ENCODE measurements around the gene MEGF6.

The MEGF6 gene

GRCh38 chr1:3453891-3454810, 157.2 kb downstream of the MEGF6 start, which contains the start of gene ARHGEF16:
Gene ARHGEF16, plus strand, starts transcription at chr1:3454665. Its CDS starts 8,420 bp downstream, at chr1:3463085.
- peak; percentile 43 for DNase-seq

GRCh38 chr1:3453203-3453761, 158.0 kb downstream of the MEGF6 start:
- peak; percentile 80 for DNase-seq

GRCh38 chr1:3452866-3453175, 158.5 kb downstream of the MEGF6 start:
- DNase-seq, result no peak

GRCh38 chr1:3451994-3452865, 159.1 kb downstream of the MEGF6 start:
- no peak for DNase-seq

- no peak for DNase-seq
Measured at GRCh38 chr1:3450983-3451382, 160.3 kb downstream of the MEGF6 start.

GRCh38 chr1:3450202-3450863, 161.0 kb downstream of the MEGF6 start:
- DNase-seq, result no peak

GRCh38 chr1:3444736-3445135, 166.6 kb downstream of the MEGF6 start:
- no peak for DNase-seq

GRCh38 chr1:3444298-3444697, 167.0 kb downstream of the MEGF6 start:
- DNase-seq, result no peak

GRCh38 chr1:3443807-3444206, 167.5 kb downstream of the MEGF6 start:
- no peak for DNase-seq

GRCh38 chr1:3442901-3443300, 168.4 kb downstream of the MEGF6 start:
- no peak for DNase-seq

GRCh38 chr1:3442331-3442730, 169.0 kb downstream of the MEGF6 start:
- no peak for DNase-seq

- no peak for DNase-seq
Measured at GRCh38 chr1:3441880-3442279, 169.4 kb downstream of the MEGF6 start.

GRCh38 chr1:3441410-3441847, 169.9 kb downstream of the MEGF6 start:
- no peak for DNase-seq

GRCh38 chr1:3440711-3441409, 170.4 kb downstream of the MEGF6 start:
- no peak for DNase-seq

- DNase-seq, result no peak
Measured at GRCh38 chr1:3440300-3440681, 171.0 kb downstream of the MEGF6 start.

Measured in activated CD4-positive, CD25-positive, alpha-beta regulatory T cell treated with anti-CD3 and anti-CD28 coated beads, Interleukin-2, amount 50 U/mL, for 72 hours (primary cell).